CD4-positive, alpha-beta T cell treated with Interleukin-12 subunit alpha and Interleukin-12 subunit beta, for 1 hour (primary cell): ENCODE measurements around the gene AMOTL1.

ENCODE experiments used
- DNase-seq: peaks from one replicate; pipeline ENCODE4 v3.0.0-alpha.2; 2020

AMOTL1 gene

DNA sequence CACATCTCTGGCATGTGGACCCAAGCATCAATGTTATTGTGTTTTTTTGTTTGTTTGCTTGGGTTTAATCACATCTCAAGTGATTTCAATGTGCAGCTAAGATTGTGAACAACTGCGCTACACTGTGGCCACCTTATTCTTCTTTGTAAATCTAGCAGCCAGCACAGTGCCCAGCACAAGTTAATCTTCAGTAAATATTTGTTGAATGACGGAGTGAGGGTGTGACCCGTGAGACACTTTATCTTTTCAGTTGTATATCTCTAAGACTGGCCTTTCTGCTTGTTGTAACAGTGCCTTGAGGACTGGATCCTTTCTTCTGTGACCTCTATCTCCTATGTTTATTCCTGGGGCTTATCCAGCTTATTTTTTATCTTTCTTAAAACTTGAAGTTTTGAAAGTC is 21.4 kb upstream of the AMOTL1 start:
- no peak for DNase-seq

DNA sequence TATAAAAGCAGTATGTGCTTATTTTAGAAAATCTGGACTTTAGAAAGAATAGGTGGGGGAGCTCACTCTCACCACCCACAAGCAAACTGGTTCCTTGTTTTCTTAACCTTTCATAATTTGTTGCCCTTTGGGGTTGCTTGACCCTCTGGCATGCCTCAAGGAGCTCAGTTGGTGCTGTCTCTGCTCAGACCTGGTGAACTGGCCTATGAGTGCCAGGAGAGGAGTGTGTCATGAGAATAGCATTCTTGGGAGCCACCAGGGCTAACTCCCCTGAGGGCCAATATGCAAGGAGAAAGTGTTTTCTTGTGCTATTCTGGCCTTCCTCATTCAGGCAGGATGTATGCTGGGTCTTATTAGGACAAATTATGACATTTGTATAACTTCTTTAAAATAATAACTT is 21.0 kb upstream of the AMOTL1 start:
- no peak for DNase-seq

DNA sequence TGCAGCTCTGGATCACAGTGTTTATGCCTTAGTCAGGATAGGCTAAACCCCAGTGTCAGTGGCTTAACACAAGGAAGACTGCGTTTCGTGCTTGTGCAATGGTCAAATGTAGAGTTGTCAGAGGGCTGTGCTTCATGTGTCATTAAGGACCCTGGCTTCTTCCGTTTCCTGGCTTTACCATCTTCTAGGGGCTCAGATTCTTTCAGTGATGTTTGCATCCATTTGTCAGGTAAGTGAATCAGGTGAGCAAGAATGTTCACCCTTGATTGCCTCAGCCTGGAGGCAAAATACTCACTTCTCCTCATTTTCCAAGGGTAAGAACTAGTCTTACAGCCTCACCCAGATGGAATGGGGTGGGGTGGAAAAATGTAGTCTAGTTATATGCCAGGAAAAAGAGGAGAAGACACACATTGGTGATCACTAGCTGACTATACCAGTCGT is 20.5 kb upstream of the AMOTL1 start:
- DNase-seq, result no peak

- no peak for DNase-seq
Measured at GRCh38 chr11:94749369-94749768, 18.8 kb upstream of the AMOTL1 start.

- no peak for DNase-seq
Measured at GRCh38 chr11:94750319-94751217, 17.6 kb upstream of the AMOTL1 start.

- DNase-seq, result no peak
Measured at GRCh38 chr11:94751218-94751609, 16.9 kb upstream of the AMOTL1 start.

- no peak for DNase-seq
Measured at GRCh38 chr11:94751786-94752185, 16.4 kb upstream of the AMOTL1 start.

- DNase-seq, result no peak
Measured at GRCh38 chr11:94753630-94754029, 14.5 kb upstream of the AMOTL1 start.

GRCh38 chr11:94754335-94754734 is 13.8 kb upstream of the AMOTL1 start:
- no peak for DNase-seq

GRCh38 chr11:94754819-94755218 is 13.3 kb upstream of the AMOTL1 start:
- DNase-seq, result no peak

- DNase-seq, result no peak
Measured at GRCh38 chr11:94755494-94755893, 12.7 kb upstream of the AMOTL1 start.

DNA sequence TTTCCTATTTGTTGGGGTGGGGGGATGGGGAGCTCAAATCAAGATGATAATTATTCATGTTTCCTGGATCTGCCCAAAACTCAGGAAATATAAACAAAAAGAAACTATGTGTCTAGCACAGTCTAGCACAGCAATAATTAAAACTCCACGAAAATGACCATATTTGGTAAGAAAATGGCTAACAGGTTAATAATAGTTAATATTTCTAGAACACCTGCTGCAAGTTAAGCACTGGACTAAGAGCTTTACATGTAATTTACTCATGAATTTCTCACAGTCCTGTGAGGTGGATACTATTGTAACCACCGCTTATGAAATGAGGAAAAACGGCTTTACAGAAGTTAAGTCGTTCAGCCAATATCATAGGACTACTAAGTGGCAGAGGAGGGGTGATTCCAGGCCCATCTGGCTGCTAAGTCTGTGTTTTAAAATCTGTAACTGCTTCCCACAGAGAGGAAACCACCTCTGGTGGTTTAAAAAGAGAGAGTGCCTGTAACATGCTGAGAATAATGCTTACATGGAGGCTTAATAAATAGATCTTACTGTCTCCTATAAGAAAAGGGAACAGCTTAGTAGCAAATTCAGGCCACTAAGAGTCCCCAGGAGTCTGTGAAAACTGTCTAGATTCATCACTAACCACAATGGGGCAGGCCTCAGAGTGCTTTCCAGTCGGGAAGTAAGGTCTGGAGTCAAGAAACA is 11.0 kb upstream of the AMOTL1 start:
- DNase-seq, result no peak

GRCh38 chr11:94758666-94759065 is 9.5 kb upstream of the AMOTL1 start:
- no peak for DNase-seq

- DNase-seq, result no peak
Measured at GRCh38 chr11:94759522-94759921, 8.6 kb upstream of the AMOTL1 start.

- no peak for DNase-seq
Measured at GRCh38 chr11:94760296-94760695, 7.9 kb upstream of the AMOTL1 start.

DNA sequence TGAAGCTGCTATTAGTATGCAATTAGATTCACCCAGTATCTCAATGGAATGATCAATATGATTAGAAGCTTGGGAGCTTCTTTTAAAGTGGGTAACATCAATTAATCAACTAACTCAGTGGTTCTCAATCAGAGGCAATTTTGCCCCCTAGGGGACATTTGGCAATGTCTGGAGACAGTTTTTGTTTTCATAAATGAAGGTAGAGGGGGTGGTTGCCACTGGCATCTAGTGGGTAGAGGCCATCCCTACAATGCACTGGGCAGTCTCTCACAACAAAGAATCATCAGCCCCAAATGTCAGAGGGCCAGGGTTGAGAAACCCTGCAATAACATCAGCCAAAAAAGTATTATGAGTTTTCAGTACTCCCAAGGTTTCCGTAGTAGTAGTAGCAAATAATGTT is 5.9 kb upstream of the AMOTL1 start:
- no peak for DNase-seq

DNA sequence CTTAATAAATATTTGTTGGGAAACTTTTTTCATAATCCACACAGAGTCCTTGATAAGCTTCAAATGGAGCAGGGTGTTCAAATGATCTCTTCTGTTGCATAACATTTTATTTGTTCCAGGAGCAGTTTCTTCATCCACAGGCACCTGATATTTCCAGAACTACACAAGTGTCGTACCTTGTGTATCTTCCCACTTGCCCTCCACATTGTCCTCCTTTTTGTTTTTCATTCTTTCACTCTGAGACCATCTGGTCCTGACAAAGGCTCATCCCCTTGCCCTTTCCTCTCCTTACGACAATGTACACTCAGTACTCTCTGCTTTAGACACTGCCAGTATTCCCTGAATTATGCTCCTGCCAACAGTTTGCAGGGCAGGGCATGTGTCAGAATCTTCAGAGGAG is 5.2 kb upstream of the AMOTL1 start:
- DNase-seq, result no peak

GRCh38 chr11:94766713-94767206 is 1.4 kb upstream of the AMOTL1 start:
- no peak for DNase-seq

GRCh38 chr11:94767291-94767690 is 865 bp upstream of the AMOTL1 start:
- DNase-seq, result no peak

- DNase-seq, result no peak
Measured at GRCh38 chr11:94768602-94769541, 716 bp downstream of the AMOTL1 start.

GRCh38 chr11:94769880-94770279 is 1.7 kb downstream of the AMOTL1 start:
- DNase-seq, result no peak

- no peak for DNase-seq
Measured at GRCh38 chr11:94770563-94771120, 2.5 kb downstream of the AMOTL1 start.

- DNase-seq, result no peak
Measured at GRCh38 chr11:94771390-94771789, 3.2 kb downstream of the AMOTL1 start.
